ENCODE measurements around the gene ARL6IP4.
A peak's percentile ranks its signal among the peaks of the same experiment; 100 is the strongest.

The ARL6IP4 gene

GRCh38 chr12:122955156-122955555 lies 25.3 kb upstream of the ARL6IP4 start:
- Histone ChIP-seq H3K4me3 (ENCODE audit: low read depth in 1 of 5, low read length in 5 of 5) (no peak overlapping the region), H3K27ac (ENCODE audit: low read depth, low read length) (no peak overlapping the region), H3K36me3 (ENCODE audit: control insufficient read depth in 5 of 5, insufficient read depth in 5 of 5, low read length in 5 of 5) (peaks cover 0 to 9% (median 5%) of the 10 kb centered on the region in 5 donors), H3K9me3 (ENCODE audit: control insufficient read depth in 5 of 5, low read length in 5 of 5) (no peaks in the 10 kb centered on the region), H3K27me3 (ENCODE audit: control insufficient read depth in 5 of 5, insufficient read depth in 4 of 5, low read length in 5 of 5) (no peaks in the 10 kb centered on the region), H3K9ac (ENCODE audit: low read length in 5 of 5) (no peak overlapping the region), H3K4me1 (ENCODE audit: control insufficient read depth in 5 of 5, insufficient read depth in 5 of 5, low read length in 5 of 5) (peaks cover 2 to 13% (median 5%) of the 10 kb centered on the region in 5 donors)

- peaks cover 2 to 13% (median 5%) of the 10 kb centered on the region in 5 donors for H3K4me1 ChIP-seq (ENCODE audit: control insufficient read depth in 5 of 5, insufficient read depth in 5 of 5, low read length in 5 of 5)
- H3K27me3 ChIP-seq (ENCODE audit: control insufficient read depth in 5 of 5, insufficient read depth in 4 of 5, low read length in 5 of 5) = no peaks in the 10 kb centered on the region
- H3K4me3 ChIP-seq (ENCODE audit: low read depth in 1 of 5, low read length in 5 of 5) = no peak overlapping the region
- H3K9me3 ChIP-seq (ENCODE audit: control insufficient read depth in 5 of 5, low read length in 5 of 5) = no peaks in the 10 kb centered on the region
- no peak overlapping the region for H3K9ac ChIP-seq (ENCODE audit: low read length in 5 of 5)
- peaks cover 0 to 9% (median 5%) of the 10 kb centered on the region in 5 donors for H3K36me3 ChIP-seq (ENCODE audit: control insufficient read depth in 5 of 5, insufficient read depth in 5 of 5, low read length in 5 of 5)
- no peak overlapping the region for H3K27ac ChIP-seq (ENCODE audit: low read depth, low read length)
These were observed 24.4 kb upstream of the ARL6IP4 start for GRCh38 chr12:122956035-122956434.

- Histone ChIP-seq H3K4me1 (ENCODE audit: control insufficient read depth in 5 of 5, insufficient read depth in 5 of 5, low read length in 5 of 5) (peaks cover 2 to 19% (median 11%) of the 10 kb centered on the region in 5 donors), H3K4me3 (ENCODE audit: low read depth in 1 of 5, low read length in 5 of 5) (no peak overlapping the region), H3K27me3 (ENCODE audit: control insufficient read depth in 5 of 5, insufficient read depth in 4 of 5, low read length in 5 of 5) (no peaks in the 10 kb centered on the region), H3K9me3 (ENCODE audit: control insufficient read depth in 5 of 5, low read length in 5 of 5) (no peaks in the 10 kb centered on the region), H3K9ac (ENCODE audit: low read length in 5 of 5) (no peak overlapping the region), H3K36me3 (ENCODE audit: control insufficient read depth in 5 of 5, insufficient read depth in 5 of 5, low read length in 5 of 5) (peaks cover 0 to 9% (median 5%) of the 10 kb centered on the region in 5 donors), H3K27ac (ENCODE audit: low read depth, low read length) (no peak overlapping the region)
These were observed 22.1 kb upstream of the ARL6IP4 start for GRCh38 chr12:122958198-122958888.

GRCh38 chr12:122959566-122960192 lies 20.8 kb upstream of the ARL6IP4 start:
- Histone ChIP-seq H3K27me3 (ENCODE audit: control insufficient read depth in 5 of 5, insufficient read depth in 4 of 5, low read length in 5 of 5) (no peaks in the 10 kb centered on the region), H3K36me3 (ENCODE audit: control insufficient read depth in 5 of 5, insufficient read depth in 5 of 5, low read length in 5 of 5) (peaks cover 0 to 9% (median 5%) of the 10 kb centered on the region in 5 donors), H3K9me3 (ENCODE audit: control insufficient read depth in 5 of 5, low read length in 5 of 5) (no peaks in the 10 kb centered on the region), H3K27ac (ENCODE audit: low read depth, low read length) (no peak overlapping the region), H3K4me3 (ENCODE audit: low read depth in 1 of 5, low read length in 5 of 5) (no peak overlapping the region), H3K9ac (ENCODE audit: low read length in 5 of 5) (no peak overlapping the region), H3K4me1 (ENCODE audit: control insufficient read depth in 5 of 5, insufficient read depth in 5 of 5, low read length in 5 of 5) (peaks cover 2 to 32% (median 25%) of the 10 kb centered on the region in 5 donors)

GRCh38 chr12:122960193-122960569 lies 20.3 kb upstream of the ARL6IP4 start:
- no peaks in the 10 kb centered on the region for H3K9me3 ChIP-seq (ENCODE audit: control insufficient read depth in 5 of 5, low read length in 5 of 5)
- H3K4me3 ChIP-seq (ENCODE audit: low read depth in 1 of 5, low read length in 5 of 5) = no peak overlapping the region
- no peak overlapping the region for H3K9ac ChIP-seq (ENCODE audit: low read length in 5 of 5)
- peaks cover 2 to 37% (median 28%) of the 10 kb centered on the region in 5 donors for H3K4me1 ChIP-seq (ENCODE audit: control insufficient read depth in 5 of 5, insufficient read depth in 5 of 5, low read length in 5 of 5)
- H3K27ac ChIP-seq (ENCODE audit: low read depth, low read length) = no peak overlapping the region
- peaks cover 0 to 9% (median 5%) of the 10 kb centered on the region in 5 donors for H3K36me3 ChIP-seq (ENCODE audit: control insufficient read depth in 5 of 5, insufficient read depth in 5 of 5, low read length in 5 of 5)
- H3K27me3 ChIP-seq (ENCODE audit: control insufficient read depth in 5 of 5, insufficient read depth in 4 of 5, low read length in 5 of 5) = no peaks in the 10 kb centered on the region

- Histone ChIP-seq H3K9me3 (ENCODE audit: control insufficient read depth in 5 of 5, low read length in 5 of 5) (no peaks in the 10 kb centered on the region), H3K4me3 (ENCODE audit: low read depth in 1 of 5, low read length in 5 of 5) (no peak overlapping the region), H3K4me1 (ENCODE audit: control insufficient read depth in 5 of 5, insufficient read depth in 5 of 5, low read length in 5 of 5) (peaks cover 2 to 48% (median 40%) of the 10 kb centered on the region in 5 donors), H3K36me3 (ENCODE audit: control insufficient read depth in 5 of 5, insufficient read depth in 5 of 5, low read length in 5 of 5) (peaks cover 0 to 9% (median 5%) of the 10 kb centered on the region in 5 donors), H3K27ac (ENCODE audit: low read depth, low read length) (no peak overlapping the region), H3K27me3 (ENCODE audit: control insufficient read depth in 5 of 5, insufficient read depth in 4 of 5, low read length in 5 of 5) (no peaks in the 10 kb centered on the region), H3K9ac (ENCODE audit: low read length in 5 of 5) (no peak overlapping the region)
These were observed 18.8 kb upstream of the ARL6IP4 start for GRCh38 chr12:122961531-122962329.

GRCh38 chr12:122963941-122964265 lies 16.6 kb upstream of the ARL6IP4 start:
- no peaks in the 10 kb centered on the region for H3K27me3 ChIP-seq (ENCODE audit: control insufficient read depth in 5 of 5, insufficient read depth in 4 of 5, low read length in 5 of 5)
- H3K36me3 ChIP-seq (ENCODE audit: control insufficient read depth in 5 of 5, insufficient read depth in 5 of 5, low read length in 5 of 5) = peaks cover 0 to 9% (median 5%) of the 10 kb centered on the region in 5 donors
- no peak overlapping the region for H3K27ac ChIP-seq (ENCODE audit: low read depth, low read length)
- H3K9ac ChIP-seq (ENCODE audit: low read length in 5 of 5) = peak overlapping the region in 1 of 5 donors; percentile 18
- no peaks in the 10 kb centered on the region for H3K9me3 ChIP-seq (ENCODE audit: control insufficient read depth in 5 of 5, low read length in 5 of 5)
- H3K4me3 ChIP-seq (ENCODE audit: low read depth in 1 of 5, low read length in 5 of 5) = peak overlapping the region in 2 of 5 donors; percentile 11 to 28
- peaks cover 0 to 38% (median 34%) of the 10 kb centered on the region in 5 donors for H3K4me1 ChIP-seq (ENCODE audit: control insufficient read depth in 5 of 5, insufficient read depth in 5 of 5, low read length in 5 of 5)

GRCh38 chr12:122964439-122965257 lies 15.8 kb upstream of the ARL6IP4 start:
- Histone ChIP-seq H3K27ac (ENCODE audit: low read depth, low read length) (no peak overlapping the region), H3K9ac (ENCODE audit: low read length in 5 of 5) (peak overlapping the region in 1 of 5 donors; percentile 43), H3K36me3 (ENCODE audit: control insufficient read depth in 5 of 5, insufficient read depth in 5 of 5, low read length in 5 of 5) (peaks cover 0 to 6% (median 4%) of the 10 kb centered on the region in 5 donors), H3K4me1 (ENCODE audit: control insufficient read depth in 5 of 5, insufficient read depth in 5 of 5, low read length in 5 of 5) (peaks cover 0 to 38% (median 34%) of the 10 kb centered on the region in 5 donors), H3K27me3 (ENCODE audit: control insufficient read depth in 5 of 5, insufficient read depth in 4 of 5, low read length in 5 of 5) (no peaks in the 10 kb centered on the region), H3K4me3 (ENCODE audit: low read depth in 1 of 5, low read length in 5 of 5) (peak overlapping the region in 3 of 5 donors; percentile 11 to 80 (median 68)), H3K9me3 (ENCODE audit: control insufficient read depth in 5 of 5, low read length in 5 of 5) (no peaks in the 10 kb centered on the region)

GRCh38 chr12:122965321-122965751 lies 15.1 kb upstream of the ARL6IP4 start:
- Histone ChIP-seq H3K27ac (ENCODE audit: low read depth, low read length) (no peak overlapping the region), H3K36me3 (ENCODE audit: control insufficient read depth in 5 of 5, insufficient read depth in 5 of 5, low read length in 5 of 5) (no peaks in the 10 kb centered on the region), H3K4me1 (ENCODE audit: control insufficient read depth in 5 of 5, insufficient read depth in 5 of 5, low read length in 5 of 5) (peaks cover 0 to 38% (median 34%) of the 10 kb centered on the region in 5 donors), H3K9ac (ENCODE audit: low read length in 5 of 5) (peak overlapping the region in 3 of 5 donors; percentile 17 to 60 (median 43)), H3K27me3 (ENCODE audit: control insufficient read depth in 5 of 5, insufficient read depth in 4 of 5, low read length in 5 of 5) (no peaks in the 10 kb centered on the region), H3K9me3 (ENCODE audit: control insufficient read depth in 5 of 5, low read length in 5 of 5) (no peaks in the 10 kb centered on the region), H3K4me3 (ENCODE audit: low read depth in 1 of 5, low read length in 5 of 5) (peak overlapping the region in 3 of 5 donors; percentile 63 to 80 (median 68))

All from subcutaneous abdominal adipose tissue (tissue), 5 donors.